HG03432 (cell line): ENCODE data around the gene ADAMTS14.
"Not testable (repeated sequence)": the region's sequence is repeated elsewhere in the genome, so short reads cannot be mapped to it uniquely, and the experiment has no call there.

Experiments
- ATAC-seq: cut with Tn5 transposase; IDR thresholded peaks from one replicate; pipeline ENCODE4 v1.9.1; 2021; ENCODE audit warnings: mild to moderate bottlenecking, moderate library complexity; ENCODE audit not compliant: unreplicated experiment

The ADAMTS14 gene, protein sequence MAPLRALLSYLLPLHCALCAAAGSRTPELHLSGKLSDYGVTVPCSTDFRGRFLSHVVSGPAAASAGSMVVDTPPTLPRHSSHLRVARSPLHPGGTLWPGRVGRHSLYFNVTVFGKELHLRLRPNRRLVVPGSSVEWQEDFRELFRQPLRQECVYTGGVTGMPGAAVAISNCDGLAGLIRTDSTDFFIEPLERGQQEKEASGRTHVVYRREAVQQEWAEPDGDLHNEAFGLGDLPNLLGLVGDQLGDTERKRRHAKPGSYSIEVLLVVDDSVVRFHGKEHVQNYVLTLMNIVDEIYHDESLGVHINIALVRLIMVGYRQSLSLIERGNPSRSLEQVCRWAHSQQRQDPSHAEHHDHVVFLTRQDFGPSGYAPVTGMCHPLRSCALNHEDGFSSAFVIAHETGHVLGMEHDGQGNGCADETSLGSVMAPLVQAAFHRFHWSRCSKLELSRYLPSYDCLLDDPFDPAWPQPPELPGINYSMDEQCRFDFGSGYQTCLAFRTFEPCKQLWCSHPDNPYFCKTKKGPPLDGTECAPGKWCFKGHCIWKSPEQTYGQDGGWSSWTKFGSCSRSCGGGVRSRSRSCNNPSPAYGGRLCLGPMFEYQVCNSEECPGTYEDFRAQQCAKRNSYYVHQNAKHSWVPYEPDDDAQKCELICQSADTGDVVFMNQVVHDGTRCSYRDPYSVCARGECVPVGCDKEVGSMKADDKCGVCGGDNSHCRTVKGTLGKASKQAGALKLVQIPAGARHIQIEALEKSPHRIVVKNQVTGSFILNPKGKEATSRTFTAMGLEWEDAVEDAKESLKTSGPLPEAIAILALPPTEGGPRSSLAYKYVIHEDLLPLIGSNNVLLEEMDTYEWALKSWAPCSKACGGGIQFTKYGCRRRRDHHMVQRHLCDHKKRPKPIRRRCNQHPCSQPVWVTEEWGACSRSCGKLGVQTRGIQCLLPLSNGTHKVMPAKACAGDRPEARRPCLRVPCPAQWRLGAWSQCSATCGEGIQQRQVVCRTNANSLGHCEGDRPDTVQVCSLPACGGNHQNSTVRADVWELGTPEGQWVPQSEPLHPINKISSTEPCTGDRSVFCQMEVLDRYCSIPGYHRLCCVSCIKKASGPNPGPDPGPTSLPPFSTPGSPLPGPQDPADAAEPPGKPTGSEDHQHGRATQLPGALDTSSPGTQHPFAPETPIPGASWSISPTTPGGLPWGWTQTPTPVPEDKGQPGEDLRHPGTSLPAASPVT

DNA sequence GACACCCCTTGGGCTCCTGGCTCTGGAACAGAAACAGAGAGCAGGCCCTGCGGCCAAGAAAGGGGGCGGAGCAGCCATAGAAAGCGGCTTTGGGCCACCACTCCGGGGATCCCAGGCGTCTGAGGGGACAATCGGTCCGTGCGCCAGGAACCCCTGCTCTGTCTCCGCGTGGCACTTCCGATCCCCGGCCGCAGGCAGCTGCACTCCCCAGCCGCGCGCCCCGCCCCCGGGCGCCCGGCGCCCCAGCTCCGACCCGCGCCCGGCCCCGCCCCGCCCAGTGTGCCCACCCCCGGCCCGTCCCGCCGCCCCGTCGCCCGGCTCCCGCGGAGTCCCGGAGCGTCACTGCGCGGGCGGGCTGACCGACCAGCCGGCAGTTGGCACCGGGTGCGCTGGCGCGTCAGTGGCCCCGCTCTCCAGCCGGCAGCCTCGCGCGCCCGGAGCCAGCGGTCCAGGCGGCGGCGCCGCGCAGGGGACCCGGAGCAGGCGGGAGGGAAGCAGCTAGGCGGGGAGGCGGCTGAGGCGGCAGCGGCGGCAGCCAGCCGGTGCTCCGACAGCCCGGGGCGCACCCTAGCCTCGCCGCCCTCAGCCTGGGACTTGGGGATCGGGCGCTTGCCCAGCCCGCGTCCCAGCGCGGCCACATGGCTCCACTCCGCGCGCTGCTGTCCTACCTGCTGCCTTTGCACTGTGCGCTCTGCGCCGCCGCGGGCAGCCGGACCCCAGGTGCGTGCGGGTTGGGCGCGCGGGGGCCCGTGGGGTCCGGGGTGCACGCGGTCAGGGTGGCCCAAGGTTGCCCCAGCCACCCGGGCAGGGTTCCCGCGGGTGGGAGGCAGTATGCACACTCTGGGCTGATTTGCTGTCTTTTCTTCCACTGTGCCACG is at the start of gene ADAMTS14:
Gene ADAMTS14, plus strand, starts transcription at position 342 of the 878 bp plus-strand sequence. Its CDS starts 297 bp downstream, at position 639.
- ATAC-seq = no peak

DNA sequence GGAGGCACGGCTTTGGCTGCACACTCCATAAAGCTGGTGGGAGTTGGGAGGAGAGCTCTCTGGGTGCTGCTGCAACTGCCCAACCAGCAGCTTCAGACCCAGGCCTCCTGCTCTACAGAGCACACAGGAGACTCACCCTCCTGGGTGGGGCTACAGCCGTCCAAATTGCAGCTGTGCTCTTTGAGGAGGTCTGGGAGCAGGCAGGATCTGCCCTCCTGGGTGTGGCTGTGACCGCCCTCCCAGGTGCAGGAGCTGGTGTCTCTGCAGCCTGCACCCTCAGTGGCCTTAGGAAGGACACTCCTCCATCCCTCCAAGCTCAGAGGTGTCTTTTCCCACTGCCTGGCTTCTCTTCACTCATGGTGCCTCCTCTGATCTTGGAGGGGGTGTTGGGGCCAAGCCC is 49.8 kb upstream of the ADAMTS14 start:
- no peak for ATAC-seq

DNA sequence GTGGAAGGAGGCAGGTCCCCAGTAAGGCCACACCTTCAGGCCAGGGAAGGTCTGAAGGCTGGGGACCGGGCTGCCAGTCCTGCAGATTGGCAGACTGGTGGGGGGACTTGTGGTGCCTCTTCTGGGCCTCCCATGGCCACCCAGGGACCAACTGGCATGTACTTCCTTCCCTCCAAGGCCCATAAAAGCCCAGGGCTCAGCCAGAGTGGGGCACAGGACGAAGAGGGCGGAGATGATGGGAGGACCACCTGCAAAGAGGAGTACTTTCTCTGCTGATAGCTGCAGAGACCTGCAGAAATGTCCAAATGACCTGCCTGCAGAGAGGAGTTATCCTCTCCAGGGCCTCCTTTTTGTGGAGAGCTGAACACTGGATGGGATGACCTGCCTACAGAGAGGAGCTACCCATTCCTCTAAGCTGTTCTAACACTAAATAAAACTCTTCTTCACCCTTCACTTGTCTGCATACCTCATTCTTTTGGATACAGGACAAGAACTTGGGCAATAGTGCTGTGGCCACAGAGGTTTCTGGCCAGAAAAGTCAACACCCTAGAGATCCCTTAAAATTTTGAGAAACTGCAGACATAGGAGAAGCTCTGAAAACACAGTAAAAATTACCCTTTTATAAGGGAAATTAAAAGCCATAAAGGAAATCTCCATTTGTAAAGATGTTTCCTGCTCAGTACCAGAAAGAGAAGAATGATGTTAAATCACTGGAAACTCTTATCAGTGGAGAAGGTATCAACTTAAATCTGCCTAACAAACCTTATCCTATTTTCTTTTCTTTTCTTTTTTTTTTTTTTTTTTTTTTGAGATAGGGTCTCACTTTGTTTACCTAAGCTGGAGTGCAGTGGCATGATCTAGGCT is 49.1 kb upstream of the ADAMTS14 start:
- no peak for ATAC-seq

DNA sequence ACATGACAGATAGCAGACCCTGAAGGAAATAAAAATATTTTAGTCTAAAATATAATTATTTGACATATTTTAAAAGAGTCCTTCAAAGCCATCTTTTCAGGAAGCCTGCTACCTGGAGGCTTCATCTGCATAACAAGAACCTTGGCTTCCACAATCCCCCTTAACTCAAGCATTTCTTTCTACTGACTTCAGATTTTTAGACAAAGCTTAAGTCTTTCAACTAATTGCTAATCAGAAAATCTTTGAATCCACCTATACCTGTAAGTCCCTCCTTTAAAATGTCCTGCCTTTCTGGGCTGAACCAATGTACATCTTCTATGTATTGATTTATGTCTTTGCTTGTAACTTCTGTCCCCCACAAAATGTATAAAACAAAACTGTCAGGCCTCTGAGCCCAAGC is 46.2 kb upstream of the ADAMTS14 start:
- ATAC-seq = no peak

- no peak for ATAC-seq
Observed at GRCh38 chr10:70629338-70629737, 43.0 kb upstream of the ADAMTS14 start.

DNA sequence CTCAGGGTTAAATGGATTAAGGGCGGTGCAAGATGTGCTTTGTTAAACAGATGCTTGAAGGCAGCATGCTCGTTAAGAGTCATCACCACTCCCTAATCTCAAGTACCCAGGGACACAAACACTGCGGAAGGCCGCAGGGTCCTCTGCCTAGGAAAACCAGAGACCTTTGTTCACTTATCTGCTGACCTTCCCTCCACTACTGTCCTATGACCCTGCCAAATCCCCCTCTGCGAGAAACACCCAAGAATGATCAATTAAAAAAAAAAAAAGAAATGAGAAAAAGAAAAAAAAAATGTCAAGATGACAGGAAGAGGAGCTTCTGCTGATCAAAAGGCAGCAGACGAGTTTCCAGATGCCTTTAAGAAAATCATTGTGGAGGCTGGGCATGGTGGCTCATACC is 40.6 kb upstream of the ADAMTS14 start:
- ATAC-seq = not testable (repeated sequence)

DNA sequence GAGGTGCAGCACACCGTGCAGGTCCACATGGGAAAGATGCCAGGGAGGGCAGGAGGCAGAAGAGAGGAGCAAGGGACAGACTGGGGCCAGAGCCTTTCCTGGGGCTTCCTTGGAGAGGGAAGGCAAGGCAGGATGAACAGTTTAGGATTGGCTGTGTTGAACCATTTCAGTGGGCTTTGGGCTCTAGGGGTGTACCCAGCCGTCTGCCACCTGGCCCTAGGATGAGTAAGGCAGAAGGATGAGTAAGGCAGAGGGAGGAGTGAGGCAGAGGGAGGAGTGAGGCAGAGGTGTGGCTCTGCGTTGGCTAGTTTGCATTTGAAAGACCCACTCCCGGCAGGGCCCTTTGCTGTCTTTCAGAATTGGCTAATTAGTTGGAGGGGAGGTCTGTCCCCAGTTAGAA is 38.3 kb upstream of the ADAMTS14 start:
- ATAC-seq = no peak

DNA sequence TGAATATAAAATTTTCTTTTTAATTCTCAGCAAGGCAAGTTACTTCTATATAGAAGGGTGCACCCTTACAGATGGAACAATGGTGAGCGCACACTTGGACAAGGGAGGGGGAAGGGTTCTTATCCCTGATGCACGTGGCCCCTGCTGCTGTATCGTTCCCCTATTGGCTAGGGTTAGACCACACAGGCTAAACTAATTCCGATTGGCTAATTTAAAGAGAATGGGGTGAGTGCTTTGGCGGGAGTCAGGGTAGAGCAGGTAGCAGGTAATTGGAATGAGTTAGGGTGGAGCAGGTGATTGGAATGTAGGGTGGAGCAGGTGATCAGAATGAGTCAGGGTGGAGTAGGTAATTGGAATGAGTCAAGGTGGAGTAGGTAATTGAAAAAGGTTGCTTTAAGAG is 37.8 kb upstream of the ADAMTS14 start:
- not testable (repeated sequence) for ATAC-seq

GRCh38 chr10:70639640-70640383 is 32.5 kb upstream of the ADAMTS14 start:
- not testable (repeated sequence) for ATAC-seq

GRCh38 chr10:70643272-70643671 is 29.0 kb upstream of the ADAMTS14 start:
- ATAC-seq = not testable (repeated sequence)

GRCh38 chr10:70644959-70645358 is 27.3 kb upstream of the ADAMTS14 start:
- ATAC-seq = not testable (repeated sequence)

- ATAC-seq = no peak
Observed at GRCh38 chr10:70647086-70647485, 25.2 kb upstream of the ADAMTS14 start.

GRCh38 chr10:70648427-70648826 is 23.9 kb upstream of the ADAMTS14 start:
- no peak for ATAC-seq

DNA sequence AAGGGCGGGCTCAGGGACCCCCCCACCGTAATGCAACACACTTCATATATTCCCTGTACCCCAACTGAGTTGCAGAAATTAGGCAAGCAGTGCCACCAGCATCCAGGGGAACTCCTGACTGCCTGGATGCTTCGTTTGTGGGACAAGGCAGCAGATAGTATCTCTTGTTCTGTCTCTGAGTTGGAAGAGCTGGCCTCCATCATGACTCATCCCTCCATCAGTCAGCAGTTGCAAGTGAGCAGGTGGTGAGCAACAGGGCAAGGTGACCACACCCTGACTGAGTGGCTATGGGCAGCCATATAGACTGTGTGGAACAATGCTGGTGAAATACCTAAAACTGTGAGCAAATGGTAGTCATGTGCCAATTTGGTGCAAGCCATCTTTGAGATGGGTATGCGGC is 22.8 kb upstream of the ADAMTS14 start:
- ATAC-seq = no peak

DNA sequence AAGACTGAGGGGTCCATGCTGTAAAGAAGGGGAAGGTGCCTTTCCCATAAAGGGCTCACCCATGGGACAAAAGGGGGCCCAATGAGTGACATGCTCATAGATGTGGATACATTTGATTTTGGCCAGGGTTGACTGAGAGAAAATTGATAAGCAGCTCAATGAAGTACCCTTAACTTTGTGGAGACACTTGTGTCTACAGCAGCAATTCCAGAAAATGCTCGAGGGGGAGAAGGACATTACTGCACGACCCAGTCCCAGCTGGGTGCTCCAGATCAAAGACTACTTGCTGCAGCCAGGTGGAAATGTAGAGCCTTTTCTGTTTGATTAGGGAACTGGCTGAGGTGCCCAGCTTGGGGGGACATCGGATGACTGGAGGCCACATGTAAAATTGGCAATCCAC is 22.2 kb upstream of the ADAMTS14 start:
- no peak for ATAC-seq

GRCh38 chr10:70650718-70651117 is 21.6 kb upstream of the ADAMTS14 start:
- ATAC-seq = no peak

DNA sequence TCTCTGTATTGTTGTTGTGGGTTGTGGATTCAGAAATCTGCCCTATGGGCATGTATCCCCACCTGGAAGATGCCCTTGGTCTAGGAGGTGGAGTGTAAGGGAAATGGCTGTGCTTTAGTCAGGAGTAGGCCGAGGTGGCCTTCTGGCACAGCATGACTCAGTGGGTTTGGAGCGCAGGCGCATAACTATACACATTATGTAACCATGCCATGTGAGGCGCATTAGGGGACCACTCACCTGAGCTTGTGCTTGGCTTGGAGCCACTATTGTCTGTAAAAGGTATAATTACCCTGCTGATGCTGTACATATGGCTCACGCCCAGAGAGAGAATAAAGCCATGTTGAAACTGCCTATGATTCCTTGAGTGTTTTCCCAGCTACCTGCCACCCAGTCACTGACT is 20.6 kb upstream of the ADAMTS14 start:
- ATAC-seq = no peak
